ENCODE measurements around the gene PYCARD.

- TF ChIP-seq CTCF (optimal IDR thresholded peaks at IDR 0.05 in 1 of 3, IDR thresholded peaks at IDR 0.05 in 1 of 3, conservative IDR thresholded peaks at IDR 0.05 in 1 of 3; ENCODE audit: extremely low read depth in 1 of 3, insufficient read depth in 2 of 3, low read length in 3 of 3): no peak
- no peak for TF ChIP-seq EZH2 (IDR thresholded peaks at IDR 0.05; ENCODE audit: low read length)
Measured at GRCh38 chr16:31217136-31217530, 14.6 kb upstream of the PYCARD start.

All from keratinocyte (primary cell).